ENCODE measurements around the gene CD7. TPM values are rescaled to one million over a fixed set of nuclear protein-coding genes. Genes with fewer than 3 reads are reported as not detected.

Gene CD7
- total and polyA plus RNA-seq, 9 of the 15 experiments (the other 6 are each of a cell fraction or from before 2014, with no cell fraction given): 0.21 to 0.35 TPM; not detected in 7

GRCh38 chr17:82272495-82273326, 44.7 kb downstream of the CD7 start (continued):
- no peak for TF ChIP-seq TCFL5 (CRISPR knock-in tag; conservative IDR thresholded peaks at IDR 0.05)
- TF ChIP-seq ZBTB9 (CRISPR knock-in tag; IDR thresholded peaks at IDR 0.05): peak; percentile 66; the same call in 1 of the 2 replicates
- TF ChIP-seq NKRF (IDR thresholded peaks at IDR 0.05; ENCODE audit: borderline replicate concordance): peak; percentile 57; the same call in 1 of the 2 replicates
- no peak for TF ChIP-seq E2F4 (CRISPR knock-in tag; IDR thresholded peaks at IDR 0.05; ENCODE audit: low read depth)
- TF ChIP-seq VEZF1 (CRISPR knock-in tag; IDR thresholded peaks at IDR 0.05): peak; percentile 91
- 0 out of 2 replicates have a peak, but pooled peaks have one; percentile 59 for TF ChIP-seq ZNF766 (CRISPR knock-in tag; conservative IDR thresholded peaks at IDR 0.05)
- TF ChIP-seq SAP30 (IDR thresholded peaks at IDR 0.05; ENCODE audit: borderline replicate concordance, insufficient read depth, low read depth, low read length, poor library complexity, severe bottlenecking): peak; percentile 40
- TF ChIP-seq SIN3A (IDR thresholded peaks at IDR 0.05; ENCODE audit: borderline replicate concordance in 2 of 2, control insufficient read depth in 1 of 2, low read depth in 2 of 2, low read length in 2 of 2): peak in 1 of 2 experiments; percentile 78; a peak in 1 of 4 replicates
- TF ChIP-seq ZBTB17 (CRISPR knock-in tag; IDR thresholded peaks at IDR 0.05): peak; percentile 51; the same call in 1 of the 2 replicates
- 0 out of 2 replicates have a peak, but pooled peaks have one; percentile 22 for TF ChIP-seq ARID1B (IDR thresholded peaks at IDR 0.05)
- no peak for TF ChIP-seq POLR2B (IDR thresholded peaks at IDR 0.05; ENCODE audit: low read depth, partially characterized antibody)
- TF ChIP-seq CXXC5 (CRISPR knock-in tag; IDR thresholded peaks at IDR 0.05): peak; percentile 44

Data from K562 (cell line).